Hematopoietic multipotent progenitor cell treated with erythropoietin and hydrocortisone succinate and interleukin-3 and kit ligand, for 17 days (in vitro differentiated cells): Measurements from ENCODE around the gene DEXI.

Experiments
- DNase-seq: peaks from one replicate; pipeline ENCODE4 v3.0.0-alpha.2; 2015; ENCODE audit warnings: low spot score

DEXI gene

DNA sequence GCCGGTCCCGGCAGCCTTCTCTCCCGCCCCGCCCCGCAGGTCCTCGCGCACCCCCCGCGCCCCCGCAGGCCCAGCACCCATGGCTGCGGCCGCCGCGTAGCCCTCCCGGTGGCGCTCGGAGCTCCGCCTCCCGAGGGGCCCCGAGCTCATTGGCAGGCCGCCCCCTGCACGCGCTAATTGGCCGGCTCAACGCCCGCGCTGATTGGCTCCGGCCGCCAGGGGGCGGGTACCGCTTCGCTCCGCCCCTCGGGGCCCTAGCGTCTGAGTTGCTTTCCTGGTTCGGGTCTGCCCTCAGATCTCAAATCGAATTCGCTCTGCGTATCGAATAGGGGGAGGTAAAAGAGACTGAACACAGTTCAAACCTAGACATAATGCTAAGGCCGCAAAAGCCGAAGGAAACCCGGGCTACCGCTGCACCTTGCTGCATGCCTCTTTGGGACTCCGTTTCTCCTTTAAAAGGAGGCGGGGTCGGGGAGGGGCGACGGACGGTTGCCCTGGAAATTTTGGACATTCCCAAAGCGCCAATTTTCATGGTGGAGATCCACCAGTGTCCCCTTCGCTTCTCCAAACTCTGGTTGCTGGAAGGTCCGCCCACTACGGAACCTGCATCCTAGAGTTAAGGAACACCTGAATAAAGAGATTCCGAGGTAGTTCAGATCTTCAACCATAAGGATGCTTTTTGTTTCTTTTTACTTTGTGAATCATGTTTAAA, at the start of gene DEXI:
Gene DEXI, minus strand, starts transcription at position 117 of the 712 bp plus-strand sequence. CDS start 463 bp downstream, outside the sequence.
- DNase-seq, result peak; percentile 95

DNA sequence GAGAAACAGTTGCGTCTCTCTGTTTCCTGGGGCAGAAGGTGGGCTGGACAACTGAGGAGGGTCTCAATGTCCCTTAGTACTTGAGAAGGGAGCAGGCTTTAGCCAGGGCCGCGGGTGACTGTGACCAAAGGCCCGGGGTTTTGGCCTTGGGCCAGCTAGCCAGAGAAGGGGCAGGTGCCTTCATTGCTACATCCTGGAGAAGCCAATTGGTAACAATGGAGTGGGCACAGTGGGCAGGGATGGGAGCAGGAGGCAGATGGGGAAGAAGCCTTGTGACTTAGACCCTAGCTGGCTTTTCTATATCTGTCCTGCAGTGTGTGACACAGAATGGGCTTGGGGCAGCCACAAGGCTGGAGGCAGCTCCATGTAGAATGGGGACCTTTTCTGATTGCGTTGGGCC, 48.1 kb upstream of the DEXI start:
- DNase-seq, result no peak

DNA sequence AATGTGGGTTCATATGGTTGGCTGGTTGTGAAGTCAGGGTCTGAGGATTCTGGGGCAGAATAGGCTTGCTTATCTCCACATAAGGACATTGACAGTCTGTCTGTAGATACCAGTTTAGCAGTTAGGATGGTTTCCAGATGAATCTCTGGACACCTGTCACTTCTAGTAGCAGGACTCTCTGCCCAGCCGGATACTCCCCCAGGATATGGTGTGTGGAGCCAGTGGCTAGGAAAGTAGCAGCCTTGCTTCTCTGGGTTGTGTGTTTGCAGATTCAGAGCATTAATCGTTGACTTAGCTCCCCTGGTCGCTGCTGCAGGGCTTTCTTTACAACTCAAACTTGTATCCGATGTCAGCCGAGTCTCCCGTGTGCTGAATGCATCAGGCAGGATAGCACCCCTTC, 47.3 kb upstream of the DEXI start:
- DNase-seq, result no peak

DNA sequence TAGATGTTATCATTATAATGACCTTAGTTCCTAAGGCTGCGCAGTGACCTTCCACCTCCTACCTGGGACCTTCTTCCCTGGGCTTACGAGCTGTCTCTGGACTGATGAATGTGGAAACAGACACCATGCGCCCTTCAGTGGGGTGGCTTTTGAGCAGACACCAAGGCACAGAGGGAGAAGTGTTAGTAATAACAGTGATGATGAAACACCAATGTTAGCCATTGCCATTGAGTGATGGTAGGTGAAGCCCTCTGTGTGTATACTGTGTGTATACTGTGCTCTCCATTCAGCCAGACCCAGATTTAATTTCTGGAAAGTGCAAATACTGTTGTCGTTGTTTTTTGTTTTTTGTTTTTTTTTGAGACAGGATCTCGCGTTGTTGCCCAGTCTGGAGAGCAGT, 46.6 kb upstream of the DEXI start:
- DNase-seq, result no peak

DNA sequence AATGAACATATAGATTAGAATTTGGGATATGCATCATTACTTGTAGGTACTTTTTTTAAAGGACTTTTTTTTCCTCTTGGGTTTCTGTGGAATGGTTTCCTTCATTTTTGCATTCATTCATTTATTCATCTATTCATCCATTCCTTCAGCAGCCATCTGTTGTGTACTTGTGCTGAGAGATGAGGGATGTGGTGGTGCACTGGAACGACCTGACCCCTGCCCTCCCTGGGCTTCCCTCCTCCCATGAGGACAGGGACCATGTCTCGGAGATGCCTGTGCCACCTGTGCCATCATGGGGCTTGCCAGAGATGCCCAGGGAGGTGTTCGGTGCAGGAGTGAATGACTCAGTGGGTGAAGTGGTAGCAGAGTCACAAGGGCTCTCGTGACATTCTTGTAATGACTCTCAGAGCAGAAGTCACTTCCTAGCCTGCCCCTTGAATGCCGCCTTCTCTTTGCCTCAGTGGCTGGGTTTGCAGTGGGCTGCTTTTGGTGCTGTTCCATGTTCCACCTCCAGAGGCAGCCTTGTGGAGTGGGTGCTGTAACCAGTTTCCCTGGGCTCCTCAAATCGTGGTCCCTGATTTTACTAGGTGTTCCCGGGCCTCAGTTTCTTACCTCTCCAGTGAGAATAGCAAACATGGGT, 46.0 kb upstream of the DEXI start:
- DNase-seq, result no peak

DNA sequence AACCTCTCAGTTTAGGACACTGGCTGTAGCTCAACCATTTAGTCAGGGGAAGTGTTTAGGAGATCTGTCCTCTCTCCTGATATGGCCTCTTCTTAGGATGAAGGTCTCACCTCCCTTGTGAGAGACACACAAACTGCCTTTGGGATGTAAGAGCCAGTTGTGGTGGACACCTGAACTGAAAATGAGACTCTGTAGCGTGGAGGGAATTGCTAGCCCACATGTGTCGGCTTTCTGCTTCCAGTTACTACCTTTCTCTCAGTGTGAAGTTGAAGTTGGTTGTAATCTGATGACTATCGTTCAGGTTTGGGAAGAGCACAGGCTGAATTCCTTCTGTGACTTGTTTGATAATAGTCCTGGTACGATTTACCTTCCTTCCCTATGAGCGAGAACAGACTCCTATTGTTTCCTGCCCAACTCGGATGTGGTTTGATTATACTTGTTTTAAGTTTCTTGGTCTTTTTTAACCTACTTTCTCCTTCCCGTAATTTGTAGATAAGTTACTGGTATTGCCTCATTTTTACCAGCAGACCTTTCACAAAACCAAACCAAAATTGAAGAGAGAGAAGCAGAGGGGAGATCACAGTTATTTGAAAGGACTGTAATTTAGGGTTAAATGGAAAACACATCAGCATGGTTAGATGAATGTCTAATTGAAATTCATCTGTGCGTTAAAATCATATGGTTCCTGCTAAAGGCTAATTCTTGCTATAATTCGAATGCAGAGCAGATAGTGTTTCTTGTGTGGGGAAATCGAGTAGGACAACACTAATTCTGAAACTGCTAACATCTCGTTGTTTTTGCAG, 45.3 kb upstream of the DEXI start:
- DNase-seq, result no peak

DNA sequence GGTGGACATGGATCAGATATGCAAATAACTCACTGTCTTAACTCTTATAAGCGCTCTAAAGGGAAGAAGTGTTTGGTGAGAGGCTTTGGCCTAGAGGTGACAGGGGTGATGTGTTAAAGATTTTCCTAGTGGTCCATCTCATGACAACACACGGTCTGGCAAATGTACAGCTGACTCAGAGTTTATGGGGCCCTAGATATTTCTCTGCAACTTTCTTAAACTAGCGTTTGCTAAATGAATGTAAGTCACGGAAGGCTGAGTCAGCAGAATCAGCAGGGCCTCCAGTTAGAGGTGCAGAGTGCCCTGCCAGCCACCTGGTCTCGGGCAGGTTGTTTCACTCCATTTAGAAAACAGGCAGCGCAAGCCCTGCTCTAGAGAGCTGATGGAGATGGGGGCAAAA, 42.2 kb upstream of the DEXI start:
- no peak for DNase-seq

DNA sequence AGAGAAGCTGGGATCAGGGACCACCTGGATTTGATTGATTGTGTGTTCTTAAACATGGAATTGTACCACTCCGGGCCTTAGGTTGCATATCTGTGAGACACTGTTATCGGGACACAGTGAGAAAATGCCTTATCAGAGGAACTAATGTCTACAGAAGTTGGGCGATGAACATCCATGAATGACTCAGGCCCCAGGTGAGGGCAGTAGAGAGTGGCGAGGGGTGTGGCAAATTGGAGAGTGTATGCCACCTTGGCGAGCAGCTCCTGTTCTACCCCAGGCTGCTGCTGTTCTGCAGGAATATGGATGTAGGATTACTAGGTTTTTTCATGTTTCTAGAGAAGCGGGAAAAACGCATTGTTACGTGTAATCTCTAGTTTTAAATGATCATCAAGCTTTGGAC, 40.9 kb upstream of the DEXI start:
- DNase-seq, result no peak

DNA sequence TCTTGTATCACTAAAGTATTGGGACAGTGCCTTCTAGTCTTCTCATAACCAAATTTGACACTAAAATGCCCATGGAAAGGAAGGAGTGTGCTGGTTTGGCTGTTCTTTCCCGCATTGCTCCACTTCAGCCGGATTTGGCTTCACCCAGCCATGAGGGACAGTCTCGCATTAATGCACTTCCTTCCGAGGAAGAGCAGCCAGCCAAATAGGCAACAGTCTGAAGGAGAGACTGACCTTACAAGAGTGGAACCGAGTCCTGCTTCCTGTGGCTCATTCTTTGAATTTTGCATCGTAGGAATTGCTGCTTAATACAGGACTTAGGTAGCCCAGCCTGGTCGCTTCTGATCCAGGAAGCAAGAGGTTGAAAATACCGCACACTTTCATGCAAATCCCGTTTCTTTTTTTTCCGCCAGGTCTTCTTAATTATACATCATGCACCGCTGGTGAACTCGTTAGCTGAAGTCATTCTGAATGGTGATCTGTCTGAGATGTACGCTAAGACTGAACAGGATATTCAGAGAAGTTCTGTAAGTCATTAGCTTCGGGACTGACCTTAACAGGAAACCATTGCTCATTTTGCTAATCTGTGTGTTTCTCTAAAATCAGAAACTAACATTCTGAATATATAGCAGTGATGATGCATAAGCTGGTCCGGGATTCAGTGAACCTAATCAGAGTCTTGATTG, 40.3 kb upstream of the DEXI start:
- DNase-seq, result no peak

DNA sequence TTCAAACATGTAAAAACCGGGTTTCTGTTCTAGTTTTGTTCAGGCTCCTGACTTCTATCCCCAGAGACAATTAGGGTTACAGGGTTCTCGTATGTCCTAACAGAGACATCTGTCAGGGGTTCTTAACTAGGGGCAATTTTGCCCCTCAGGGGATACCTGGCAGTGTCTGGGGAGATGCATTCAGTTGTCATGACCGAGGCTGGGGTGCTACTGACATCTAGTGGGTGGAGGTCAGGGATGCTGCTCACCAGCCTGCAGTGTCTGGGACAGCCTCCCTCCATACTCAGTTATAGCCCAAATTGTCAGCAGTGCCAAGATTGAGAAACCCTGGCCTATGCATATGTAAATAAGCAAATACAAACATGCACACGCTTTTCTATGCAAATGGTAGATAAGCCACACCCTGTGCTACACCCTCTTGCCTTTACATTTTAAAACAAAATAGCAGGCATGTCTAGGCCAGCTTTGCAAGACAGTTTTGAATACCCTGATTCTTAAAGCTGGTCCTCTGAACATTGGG, 39.5 kb upstream of the DEXI start:
- peak; percentile 73 for DNase-seq

DNA sequence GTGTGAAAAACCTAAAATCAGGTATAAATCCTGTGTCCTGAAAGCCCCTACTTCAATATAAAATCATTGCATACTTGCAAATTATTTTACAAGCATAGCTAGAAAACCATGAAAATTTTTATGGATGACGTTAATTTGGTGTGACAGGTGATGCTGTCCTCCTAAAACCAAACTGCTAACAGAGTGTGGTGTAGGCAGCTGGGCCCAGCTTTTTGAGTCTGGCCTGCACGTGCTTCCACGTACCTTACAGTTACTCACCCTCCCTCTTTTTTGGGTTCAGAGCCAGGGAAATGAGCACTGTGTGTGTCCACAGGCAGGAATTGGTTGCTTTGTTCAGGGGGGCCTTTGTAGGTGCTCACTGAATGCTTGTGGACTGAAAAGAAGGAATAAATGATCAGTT, 38.5 kb upstream of the DEXI start:
- DNase-seq, result no peak

DNA sequence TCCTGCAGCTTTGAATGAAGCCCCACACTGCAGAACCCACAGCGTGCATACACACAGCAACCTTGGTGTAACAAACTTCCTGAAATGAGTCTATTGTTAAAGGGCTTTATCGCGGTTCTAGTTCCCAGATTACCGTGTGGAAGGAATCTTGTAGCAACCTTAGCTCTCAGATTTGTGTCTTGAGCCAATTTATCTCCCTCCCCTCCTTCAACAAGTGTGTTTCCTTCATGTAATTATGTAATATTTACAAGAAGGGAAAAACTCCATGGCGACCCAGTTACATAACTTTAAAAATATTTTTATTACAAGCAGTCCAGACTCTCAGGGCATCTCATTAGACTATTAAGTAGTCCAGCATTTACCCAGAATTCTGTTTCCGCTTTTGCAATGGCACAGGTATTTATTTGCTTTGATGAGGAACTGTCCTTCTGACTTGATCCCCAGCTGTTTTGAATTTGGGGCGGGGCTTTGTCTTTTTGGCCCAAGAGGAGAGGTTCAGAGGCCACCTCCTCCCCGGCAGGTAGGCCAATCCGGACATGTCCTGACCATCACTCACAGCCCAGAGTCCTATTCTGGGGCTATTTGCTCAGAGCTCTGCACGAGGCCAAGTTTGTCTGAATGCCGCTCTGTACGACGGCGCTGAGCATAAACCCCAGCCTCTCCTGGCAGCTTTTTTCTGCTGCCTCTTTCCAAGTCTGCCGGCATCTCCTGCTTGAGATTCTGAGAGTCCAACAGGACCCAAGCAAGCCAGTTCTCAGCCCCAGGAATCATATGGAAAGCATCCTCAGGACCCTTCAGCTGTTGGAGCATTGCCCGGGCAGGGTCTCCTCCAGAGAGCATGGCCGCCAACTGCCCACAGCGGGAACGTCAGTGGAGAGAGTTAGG, 37.7 kb upstream of the DEXI start:
- DNase-seq, result no peak

DNA sequence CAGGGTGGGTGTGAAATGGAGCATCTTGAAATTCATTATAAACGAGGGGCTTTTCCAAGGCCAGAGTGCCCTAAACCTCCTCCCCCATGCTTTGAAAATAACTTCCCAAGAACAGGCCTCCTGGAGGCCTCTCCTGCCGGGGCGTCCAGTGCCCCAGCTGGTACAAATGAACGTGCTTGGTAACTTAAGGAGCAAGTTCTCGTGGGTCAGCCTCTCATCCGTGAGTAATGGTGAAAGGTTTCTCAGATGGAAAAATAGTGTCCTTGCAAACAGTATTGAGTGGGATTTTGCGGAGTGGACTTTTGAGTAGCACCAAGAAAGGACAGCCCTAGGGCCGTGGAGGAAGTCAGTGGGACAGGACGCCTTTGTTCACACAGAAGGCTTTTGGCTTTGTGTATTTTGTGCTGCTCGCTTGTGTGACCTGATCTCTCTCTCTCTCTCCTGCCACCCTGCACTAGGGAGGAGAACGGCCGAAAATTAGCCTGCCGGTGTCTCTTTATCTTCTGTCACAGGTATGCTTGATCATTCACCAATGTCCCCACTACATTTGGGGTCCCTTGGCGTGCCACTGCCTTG, 36.7 kb upstream of the DEXI start:
- DNase-seq, result no peak

DNA sequence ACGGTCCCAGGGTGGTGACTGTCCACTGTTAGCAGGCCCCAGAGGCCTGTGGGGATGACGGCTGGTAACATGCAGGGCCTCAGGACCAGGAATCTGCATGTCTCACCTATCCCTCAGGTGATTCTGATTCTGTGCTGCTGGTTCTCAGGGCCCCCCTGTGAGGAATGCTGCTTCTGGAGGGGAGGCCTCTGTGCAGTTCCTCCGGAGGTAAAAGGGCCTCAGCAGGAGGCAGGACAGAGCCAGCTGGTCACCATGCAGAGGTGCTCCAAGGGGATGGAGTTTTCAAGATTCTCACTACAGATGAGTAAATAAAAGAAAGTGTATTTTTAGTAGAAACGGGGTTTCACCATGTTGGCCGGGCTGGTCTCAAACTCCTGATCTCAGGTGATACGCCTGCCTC, 35.9 kb upstream of the DEXI start:
- DNase-seq, result no peak

DNA sequence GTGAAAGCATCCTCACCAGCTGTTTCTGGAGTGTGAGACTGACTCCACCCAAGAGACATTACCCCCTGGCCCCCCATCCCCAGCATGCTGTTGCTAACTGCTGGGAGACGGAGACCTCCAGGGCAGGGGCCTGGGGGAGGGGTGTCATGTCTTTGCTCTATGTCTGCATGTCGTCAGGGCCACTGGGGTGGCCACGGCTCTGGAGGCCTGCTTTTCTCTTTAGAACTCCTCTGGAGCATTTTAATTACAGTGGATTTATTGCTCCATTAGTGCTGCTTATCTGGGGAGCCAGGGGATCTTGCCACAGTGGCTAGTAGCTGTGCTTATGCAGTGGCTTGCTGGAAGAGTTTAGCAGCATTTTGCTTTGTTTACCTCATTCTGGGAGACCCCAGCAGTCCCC, 34.4 kb upstream of the DEXI start:
- no peak for DNase-seq

DNA sequence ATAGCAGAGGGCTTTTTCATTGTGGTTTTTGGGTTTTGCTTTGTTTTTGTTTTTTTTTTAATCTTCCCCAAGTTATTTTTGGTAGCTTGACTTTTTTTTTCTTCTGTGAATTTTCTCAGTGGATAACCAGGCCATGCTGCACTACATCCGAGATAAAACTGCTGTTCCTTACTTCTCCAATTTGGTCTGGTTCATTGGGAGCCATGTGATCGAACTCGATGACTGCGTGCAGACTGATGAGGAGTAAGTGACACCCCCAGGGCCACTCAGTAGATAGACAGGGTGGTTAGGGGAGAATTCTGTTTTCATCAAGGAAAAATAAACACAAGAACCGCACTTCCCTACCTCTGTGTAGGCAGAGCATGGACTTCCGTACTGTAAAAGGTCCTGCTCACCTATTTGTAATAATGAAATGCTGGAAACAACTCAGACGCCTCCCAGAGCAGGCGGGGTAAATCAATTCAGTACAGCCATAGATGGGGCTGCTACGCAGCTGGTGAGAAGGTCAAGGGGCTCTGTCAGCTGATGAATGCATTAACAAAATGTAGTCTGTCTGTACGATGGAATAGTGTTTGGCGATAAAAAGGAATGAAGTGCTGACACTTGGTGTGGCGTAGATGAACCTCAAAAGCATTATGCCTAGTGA, 30.7 kb upstream of the DEXI start:
- DNase-seq, result peak; percentile 42

DNA sequence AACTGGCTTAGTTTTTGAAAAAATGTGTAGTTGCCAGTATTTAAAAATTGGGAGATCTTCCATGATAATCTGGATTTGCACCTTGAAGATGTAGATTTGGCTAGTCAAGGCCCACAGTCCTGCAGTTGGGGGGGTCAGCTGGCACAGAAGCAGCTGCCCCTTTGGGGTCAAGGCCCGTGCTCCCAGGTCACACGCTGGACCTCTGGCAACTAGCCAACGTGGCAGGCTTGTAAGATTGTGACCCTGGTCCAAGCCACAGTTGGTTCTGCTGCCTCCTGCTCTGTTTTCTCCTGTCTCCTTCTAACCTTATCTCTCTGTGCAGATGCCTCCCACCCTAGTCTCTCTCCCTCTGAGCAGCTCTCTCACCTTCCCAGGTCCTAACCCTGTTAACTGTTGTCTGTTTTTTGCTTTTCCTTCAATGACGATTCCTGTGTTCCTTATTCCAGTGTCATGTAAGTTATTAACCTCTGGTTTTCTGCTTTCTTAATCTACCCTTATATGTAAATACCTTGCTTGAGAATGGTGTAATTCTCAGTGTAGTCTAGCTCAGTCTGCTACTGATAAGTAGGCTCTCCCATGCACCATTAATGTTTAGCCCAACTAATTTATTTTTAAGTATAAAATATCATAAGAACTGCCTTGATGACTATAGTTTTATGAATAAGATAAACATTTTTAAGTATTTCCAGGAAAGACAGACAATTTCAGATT, 30.0 kb upstream of the DEXI start:
- peak; percentile 87 for DNase-seq

DNA sequence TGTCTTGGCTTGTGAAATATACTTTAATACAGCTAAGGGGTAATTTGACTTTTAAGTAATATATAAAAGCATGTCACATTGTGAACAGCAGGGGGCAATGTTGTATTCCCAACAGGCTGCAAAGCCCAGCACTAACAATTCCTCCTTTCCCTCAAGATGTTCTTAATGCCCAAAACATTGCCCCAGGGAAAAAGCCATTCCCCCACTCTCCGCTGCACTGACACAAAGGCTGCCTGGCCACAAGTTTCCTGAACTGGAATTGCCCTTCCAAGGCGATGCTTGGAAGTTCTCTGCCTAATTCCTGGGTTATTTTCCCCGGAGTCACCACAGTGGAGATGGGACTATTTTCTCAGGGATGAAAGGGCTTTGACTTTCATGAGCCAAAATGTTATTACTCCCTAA, 29.3 kb upstream of the DEXI start:
- peak; percentile 85 for DNase-seq

DNA sequence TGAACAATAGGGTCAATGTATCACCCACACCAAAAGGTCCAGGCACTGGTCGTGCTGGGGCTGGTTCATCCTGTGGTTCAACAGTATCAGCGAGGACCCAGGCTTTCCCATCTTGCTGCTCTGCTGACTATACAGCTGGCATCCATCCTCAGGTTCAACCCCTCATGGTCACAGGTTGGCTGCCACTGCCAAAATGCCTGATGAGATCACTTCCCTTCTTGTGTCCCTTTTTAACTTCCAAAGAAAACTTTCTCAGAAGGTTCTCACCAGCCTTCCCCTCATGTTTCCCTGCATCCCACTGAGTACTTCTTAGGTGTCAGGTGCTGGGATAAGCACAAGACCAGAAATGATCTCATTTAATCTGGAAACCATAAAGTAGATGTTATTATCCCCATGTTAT, 27.8 kb upstream of the DEXI start:
- no peak for DNase-seq

DNA sequence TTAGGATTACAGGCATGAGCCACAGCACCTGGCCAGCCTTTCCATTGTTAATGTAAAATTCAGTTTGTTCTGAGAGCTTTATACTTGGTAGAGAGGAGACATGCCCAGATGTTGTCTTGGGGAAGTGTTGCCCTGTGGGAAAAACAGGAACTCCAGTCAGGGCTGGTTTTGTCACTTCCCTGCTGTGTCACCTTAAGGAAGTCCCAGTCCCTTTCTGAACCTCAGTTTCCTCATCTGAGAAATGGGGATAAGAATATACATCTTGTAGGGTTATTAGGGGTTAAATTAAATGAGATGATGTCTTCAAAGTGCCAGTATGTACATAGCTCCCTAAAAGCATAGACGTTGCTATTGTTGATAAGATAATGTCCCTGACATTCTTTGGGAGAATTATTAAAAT, 27.3 kb upstream of the DEXI start:
- no peak for DNase-seq
